ENCODE data around the gene IFITM2.

Gene IFITM2

DNA sequence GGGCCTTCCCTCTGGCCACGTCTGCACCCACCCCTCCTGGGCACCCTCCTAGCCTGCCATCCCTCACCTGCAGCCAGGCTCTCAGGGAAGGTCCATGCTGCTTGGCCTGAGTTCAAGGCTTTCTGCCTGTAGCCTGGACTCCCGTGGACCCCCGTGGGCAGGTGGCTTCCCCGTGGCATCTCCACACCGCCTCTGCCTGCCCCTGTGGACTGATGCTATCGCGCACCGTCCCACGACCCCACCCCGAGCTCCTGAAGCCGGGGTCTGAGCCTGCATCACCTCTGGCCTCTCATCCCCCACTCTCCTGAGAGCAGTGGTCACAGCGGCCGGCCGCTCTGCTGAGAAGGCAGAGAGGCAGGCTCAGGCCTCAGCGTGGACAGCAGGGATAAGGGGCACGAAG lies 12.8 kb upstream of the IFITM2 start:
- H3K27me3 ChIP-seq (ENCODE audit: insufficient read depth, low read length, poor library complexity, severe bottlenecking) = no peaks in the 10 kb centered on the region
- no peaks in the 10 kb centered on the region for H3K9me2 ChIP-seq (replicated peaks; ENCODE audit: low read depth, low read length)
- peaks cover 38% of the 10 kb centered on the region for H3K4me1 ChIP-seq (ENCODE audit: insufficient read depth, low read length, poor library complexity, severe bottlenecking)
- H3K4me2 ChIP-seq (ENCODE audit: low read depth, low read length, poor library complexity, severe bottlenecking) = no peak overlapping the region
- no peak overlapping the region for H3K9ac ChIP-seq (ENCODE audit: low read depth, low read length, poor library complexity, severe bottlenecking)
- H3K4me3 ChIP-seq (ENCODE audit: low read length, poor library complexity, severe bottlenecking) = no peak overlapping the region
- no peaks in the 10 kb centered on the region; the same call in 1 of the 2 replicates for H3K36me3 ChIP-seq (ENCODE audit: insufficient read depth, low read length)
- TF ChIP-seq, protein P1, sequence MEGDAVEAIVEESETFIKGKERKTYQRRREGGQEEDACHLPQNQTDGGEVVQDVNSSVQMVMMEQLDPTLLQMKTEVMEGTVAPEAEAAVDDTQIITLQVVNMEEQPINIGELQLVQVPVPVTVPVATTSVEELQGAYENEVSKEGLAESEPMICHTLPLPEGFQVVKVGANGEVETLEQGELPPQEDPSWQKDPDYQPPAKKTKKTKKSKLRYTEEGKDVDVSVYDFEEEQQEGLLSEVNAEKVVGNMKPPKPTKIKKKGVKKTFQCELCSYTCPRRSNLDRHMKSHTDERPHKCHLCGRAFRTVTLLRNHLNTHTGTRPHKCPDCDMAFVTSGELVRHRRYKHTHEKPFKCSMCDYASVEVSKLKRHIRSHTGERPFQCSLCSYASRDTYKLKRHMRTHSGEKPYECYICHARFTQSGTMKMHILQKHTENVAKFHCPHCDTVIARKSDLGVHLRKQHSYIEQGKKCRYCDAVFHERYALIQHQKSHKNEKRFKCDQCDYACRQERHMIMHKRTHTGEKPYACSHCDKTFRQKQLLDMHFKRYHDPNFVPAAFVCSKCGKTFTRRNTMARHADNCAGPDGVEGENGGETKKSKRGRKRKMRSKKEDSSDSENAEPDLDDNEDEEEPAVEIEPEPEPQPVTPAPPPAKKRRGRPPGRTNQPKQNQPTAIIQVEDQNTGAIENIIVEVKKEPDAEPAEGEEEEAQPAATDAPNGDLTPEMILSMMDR (conservative IDR thresholded peaks at IDR 0.05; ENCODE audit: low read length) = no peak
- TF ChIP-seq EZH2phosphoT487 (IDR thresholded peaks at IDR 0.05; ENCODE audit: borderline replicate concordance) = no peak
- no peak overlapping the region for H2AFZ ChIP-seq (ENCODE audit: low read length)
- no peaks in the 10 kb centered on the region for H3K9me3 ChIP-seq (ENCODE audit: insufficient read depth, low read depth, low read length)
- peaks cover 3% of the 10 kb centered on the region for H4K20me1 ChIP-seq (ENCODE audit: insufficient read depth, low read length, poor library complexity, severe bottlenecking)
- H3F3A ChIP-seq (ENCODE audit: low read depth) = no peaks in the 10 kb centered on the region
- H3K79me2 ChIP-seq (ENCODE audit: insufficient read depth, low read length) = peaks cover 17% of the 10 kb centered on the region; the same call in 1 of the 2 replicates

- no peaks in the 10 kb centered on the region; the same call in 1 of the 2 replicates for H3K36me3 ChIP-seq (ENCODE audit: insufficient read depth, low read length)
- H2AFZ ChIP-seq (ENCODE audit: low read length) = no peak overlapping the region
- no peaks in the 10 kb centered on the region for H3K27me3 ChIP-seq (ENCODE audit: insufficient read depth, low read length, poor library complexity, severe bottlenecking)
- peaks cover 9% of the 10 kb centered on the region; the same call in 1 of the 2 replicates for H3K79me2 ChIP-seq (ENCODE audit: insufficient read depth, low read length)
- no peaks in the 10 kb centered on the region for H3K9me3 ChIP-seq (ENCODE audit: insufficient read depth, low read depth, low read length)
- no peaks in the 10 kb centered on the region for H4K20me1 ChIP-seq (ENCODE audit: insufficient read depth, low read length, poor library complexity, severe bottlenecking)
- no peak overlapping the region for H3K9ac ChIP-seq (ENCODE audit: low read depth, low read length, poor library complexity, severe bottlenecking)
- H3K4me2 ChIP-seq (ENCODE audit: low read depth, low read length, poor library complexity, severe bottlenecking) = no peak overlapping the region
- H3F3A ChIP-seq (ENCODE audit: low read depth) = no peaks in the 10 kb centered on the region
- H3K9me2 ChIP-seq (replicated peaks; ENCODE audit: low read depth, low read length) = no peaks in the 10 kb centered on the region
- TF ChIP-seq, protein P1 (conservative IDR thresholded peaks at IDR 0.05; ENCODE audit: low read length) = no peak
- no peak for TF ChIP-seq EZH2phosphoT487 (IDR thresholded peaks at IDR 0.05; ENCODE audit: borderline replicate concordance)
- peaks cover 30% of the 10 kb centered on the region for H3K4me1 ChIP-seq (ENCODE audit: insufficient read depth, low read length, poor library complexity, severe bottlenecking)
- H3K4me3 ChIP-seq (ENCODE audit: low read length, poor library complexity, severe bottlenecking) = no peak overlapping the region
Measured at GRCh38 chr11:295351-296170, 12.1 kb upstream of the IFITM2 start.

- H3K79me2 ChIP-seq (ENCODE audit: insufficient read depth, low read length) = peaks cover under 1% of the 10 kb centered on the region; the same call in 1 of the 2 replicates
- no peak overlapping the region for H3K4me2 ChIP-seq (ENCODE audit: low read depth, low read length, poor library complexity, severe bottlenecking)
- no peaks in the 10 kb centered on the region for H4K20me1 ChIP-seq (ENCODE audit: insufficient read depth, low read length, poor library complexity, severe bottlenecking)
- H3F3A ChIP-seq (ENCODE audit: low read depth) = no peaks in the 10 kb centered on the region
- H3K27me3 ChIP-seq (ENCODE audit: insufficient read depth, low read length, poor library complexity, severe bottlenecking) = no peaks in the 10 kb centered on the region
- H3K9me2 ChIP-seq (replicated peaks; ENCODE audit: low read depth, low read length) = no peaks in the 10 kb centered on the region
- H3K4me1 ChIP-seq (ENCODE audit: insufficient read depth, low read length, poor library complexity, severe bottlenecking) = peaks cover 22% of the 10 kb centered on the region
- no peak overlapping the region for H3K4me3 ChIP-seq (ENCODE audit: low read length, poor library complexity, severe bottlenecking)
- H3K9me3 ChIP-seq (ENCODE audit: insufficient read depth, low read depth, low read length) = no peaks in the 10 kb centered on the region
- H3K36me3 ChIP-seq (ENCODE audit: insufficient read depth, low read length) = no peaks in the 10 kb centered on the region; the same call in 1 of the 2 replicates
- TF ChIP-seq EZH2phosphoT487 (IDR thresholded peaks at IDR 0.05; ENCODE audit: borderline replicate concordance) = no peak
- TF ChIP-seq, protein P1 (conservative IDR thresholded peaks at IDR 0.05; ENCODE audit: low read length) = no peak
- H3K9ac ChIP-seq (ENCODE audit: low read depth, low read length, poor library complexity, severe bottlenecking) = no peak overlapping the region
- H2AFZ ChIP-seq (ENCODE audit: low read length) = no peak overlapping the region
Measured at GRCh38 chr11:296171-297050, 11.2 kb upstream of the IFITM2 start.
